HT-29 (cell line): ENCODE results near the gene BID. TPM values are rescaled to one million over a fixed set of nuclear protein-coding genes. Genes with fewer than 3 reads are reported as not detected.
A peak's percentile ranks its signal among the peaks of the same experiment; 100 is the strongest.
"Not testable (repeated sequence)": the region's sequence is repeated elsewhere in the genome, so short reads cannot be mapped to it uniquely, and the experiment has no call there.

ENCODE experiments used
- DNase-seq: peaks from one replicate; pipeline ENCODE4 v3.0.0-alpha.2; 2015; ENCODE audit warnings: low spot score
- total RNA-seq: library from RNA; depleted of rRNA; stranded (reverse); fragments of >200 nt; shearing (Covaris generic); gene quantifications from 2 replicates; pipeline ENCODE4 v1.2.3, GENCODE V29; 2014

The BID gene
- total RNA-seq, 1 experiment from 2014 or later, result 290 TPM

- no peak for DNase-seq
Measured at GRCh38 chr22:17769716-17770082, 4.6 kb downstream of the BID start.

GRCh38 chr22:17769013-17769715 is 5.1 kb downstream of the BID start:
- DNase-seq, result no peak

- no peak for DNase-seq
Measured at GRCh38 chr22:17767233-17768065, 6.8 kb downstream of the BID start.

- not testable (repeated sequence) for DNase-seq
Measured at GRCh38 chr22:17764852-17765251, 9.4 kb downstream of the BID start.

- DNase-seq, result no peak
Measured at GRCh38 chr22:17764036-17764435, 10.2 kb downstream of the BID start.

GRCh38 chr22:17763442-17763841 is 10.8 kb downstream of the BID start:
- not testable (repeated sequence) for DNase-seq

- DNase-seq, result no peak
Measured at GRCh38 chr22:17761138-17761488, 13.2 kb downstream of the BID start.

DNA sequence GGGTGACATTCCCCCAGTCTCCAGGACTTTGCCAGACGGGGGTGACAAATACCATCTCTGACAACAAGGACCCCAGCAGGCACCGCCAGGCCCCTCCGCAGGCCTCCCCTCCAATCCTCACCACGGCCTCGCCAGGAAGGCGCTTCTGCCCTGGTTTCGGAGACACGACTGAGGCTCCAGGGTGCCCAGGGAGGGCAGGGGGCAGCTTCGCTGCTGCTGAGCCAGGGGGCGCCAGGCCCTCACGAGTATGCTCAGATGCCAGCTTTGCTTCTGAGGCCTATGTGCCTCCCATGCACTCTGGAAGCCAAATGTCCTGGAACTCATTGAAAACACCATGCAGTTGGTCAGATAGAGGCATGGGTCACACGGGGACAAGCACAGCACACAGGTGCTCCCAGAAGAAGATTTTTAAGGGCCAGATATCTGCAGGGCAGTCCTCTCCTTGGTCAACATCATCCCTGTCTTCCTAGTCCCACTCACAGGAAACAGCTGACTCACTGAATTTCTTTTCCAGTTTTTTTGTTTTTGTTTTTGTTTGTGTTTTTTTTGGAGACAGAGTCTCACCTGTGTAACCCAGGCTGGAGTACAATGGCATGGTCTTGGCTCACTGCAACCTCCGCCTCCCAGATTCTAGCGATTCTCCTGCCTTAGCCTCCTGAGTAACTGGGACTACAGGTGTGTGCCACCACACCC is 19.9 kb downstream of the BID start:
- no peak for DNase-seq

- no peak for DNase-seq
Measured at GRCh38 chr22:17753401-17753989, 20.8 kb downstream of the BID start.

DNA sequence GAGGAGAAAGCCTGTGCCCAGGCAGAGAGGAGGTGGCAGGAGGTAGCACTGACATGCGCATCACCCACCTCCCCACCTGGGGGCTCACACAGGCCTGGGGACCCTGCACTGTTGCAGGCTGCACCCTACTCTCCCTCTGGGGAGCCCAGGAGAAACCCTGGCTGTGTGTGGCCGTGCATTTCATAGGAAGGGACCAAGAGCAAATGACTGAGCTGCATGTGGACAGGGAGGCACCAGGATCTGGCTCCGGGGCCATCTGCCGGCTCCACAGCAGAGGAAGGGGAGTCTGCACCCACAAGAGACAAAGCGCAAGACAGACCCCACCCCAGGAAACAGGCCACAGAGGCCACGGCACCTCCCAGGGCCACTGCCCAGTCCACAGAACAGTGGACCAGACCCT is 22.7 kb downstream of the BID start:
- DNase-seq, result no peak

- DNase-seq, result no peak
Measured at GRCh38 chr22:17749605-17750395, 24.5 kb downstream of the BID start.

DNA sequence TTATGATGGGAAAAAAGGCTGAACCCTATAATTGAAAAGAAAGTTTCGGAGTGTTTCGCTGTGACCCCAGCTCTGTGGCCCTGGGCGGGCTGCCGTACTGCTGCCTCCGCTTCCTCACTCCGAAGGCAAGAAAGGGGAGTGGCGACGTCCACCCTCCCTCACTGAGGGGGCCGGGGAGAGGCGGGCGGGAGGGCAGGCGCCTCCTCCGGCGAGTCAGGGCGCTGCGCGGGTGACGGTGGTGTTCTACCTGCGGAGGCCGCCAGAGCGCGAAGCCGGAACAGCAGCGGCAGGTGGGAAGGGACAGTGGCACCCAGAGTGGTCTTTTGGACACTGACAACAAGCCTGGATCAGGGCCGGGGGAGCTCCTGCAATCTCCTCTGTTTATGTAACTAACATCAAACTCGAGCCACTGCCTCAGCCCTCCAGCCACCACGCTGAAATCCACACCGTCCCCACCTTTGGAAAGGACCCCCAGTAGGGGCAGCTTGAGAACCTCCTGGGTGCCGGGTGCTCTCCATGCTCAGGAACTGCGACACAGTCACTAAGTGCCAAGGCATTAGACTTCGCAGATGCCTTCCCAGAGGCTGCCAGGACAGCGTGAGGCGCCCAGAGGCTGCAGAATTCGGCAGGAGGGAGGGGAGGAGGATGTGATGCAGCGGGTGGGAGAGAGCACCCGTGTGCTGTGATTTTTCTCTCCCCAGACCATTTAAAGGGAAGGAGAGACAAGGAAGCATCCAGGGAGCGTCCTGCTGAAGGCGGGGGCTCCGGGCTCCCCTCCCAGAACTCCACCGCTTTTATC is 25.5 kb downstream of the BID start:
- no peak for DNase-seq

GRCh38 chr22:17746916-17747315 is 27.4 kb downstream of the BID start:
- DNase-seq, result no peak

- DNase-seq, result no peak
Measured at GRCh38 chr22:17744430-17744829, 29.8 kb downstream of the BID start.

- no peak for DNase-seq
Measured at GRCh38 chr22:17743661-17744411, 30.4 kb downstream of the BID start.

DNA sequence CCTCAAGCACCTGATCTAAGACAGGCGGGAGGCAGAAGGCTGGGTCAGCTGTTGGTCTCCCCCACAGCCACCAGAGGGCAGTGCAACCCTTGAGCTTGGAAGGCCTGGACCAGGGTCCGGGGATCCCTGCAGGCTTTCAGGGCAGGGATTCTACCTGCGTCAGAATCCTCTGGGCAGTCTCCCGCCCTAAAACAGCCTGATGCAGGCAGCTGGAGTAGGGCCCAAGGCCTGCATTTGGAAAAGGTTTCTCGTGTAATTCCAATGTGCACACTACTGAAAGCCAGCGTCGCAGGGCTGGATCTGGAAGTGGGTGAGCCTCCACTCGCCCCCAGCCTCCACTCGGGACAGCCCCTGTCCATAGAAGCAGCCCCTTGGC is 31.8 kb downstream of the BID start:
- DNase-seq, result peak; percentile 71

- DNase-seq, result no peak
Measured at GRCh38 chr22:17741866-17742526, 32.3 kb downstream of the BID start.

GRCh38 chr22:17739196-17739975 is 34.9 kb downstream of the BID start:
- no peak for DNase-seq
